ENCODE data around the gene BIRC2.

Gene BIRC2

DNA sequence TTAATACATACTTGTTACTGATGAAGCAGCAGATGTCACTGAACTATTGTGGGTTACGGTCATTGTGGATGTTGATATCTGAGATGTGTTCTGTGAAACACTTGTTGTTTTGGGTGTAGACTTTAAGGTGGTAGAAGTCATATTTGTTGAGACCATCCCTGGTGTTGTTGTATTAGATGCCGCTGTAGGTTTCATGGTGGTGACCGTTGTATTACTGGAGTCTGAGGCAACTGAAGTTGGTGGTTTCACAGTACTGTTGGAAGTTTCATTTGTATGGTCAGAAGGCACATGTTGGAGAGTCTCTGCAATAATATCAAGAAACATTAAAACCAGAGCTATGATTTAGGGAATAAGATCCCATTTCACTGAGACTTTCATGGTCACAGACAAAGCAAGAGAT, 54.9 kb downstream of the BIRC2 start:
- CTCF ChIA-PET = no interaction called here
- POLR2A ChIA-PET = no interaction called here
- no peak for DNase-seq (ENCODE audit: extremely low spot score)
- TF ChIP-seq FOXK2 (IDR thresholded peaks at IDR 0.05) (no peak), ELF4 (IDR thresholded peaks at IDR 0.05) (no peak), BHLHE40 (IDR thresholded peaks at IDR 0.05; ENCODE audit: borderline replicate concordance) (no peak), CTBP1 (IDR thresholded peaks at IDR 0.05; ENCODE audit: borderline replicate concordance) (no peak), FOXM1 (IDR thresholded peaks at IDR 0.05; ENCODE audit: borderline replicate concordance) (no peak), SP1 (IDR thresholded peaks at IDR 0.05) (no peak), SUZ12 (IDR thresholded peaks at IDR 0.05) (no peak), L3MBTL2 (conservative IDR thresholded peaks at IDR 0.05) (no peak), ZNF384 (IDR thresholded peaks at IDR 0.05) (no peak), TARDBP (IDR thresholded peaks at IDR 0.05) (no peak), LEF1 (IDR thresholded peaks at IDR 0.05; ENCODE audit: borderline replicate concordance) (no peak), NFRKB (IDR thresholded peaks at IDR 0.05) (no peak), HDGF (IDR thresholded peaks at IDR 0.05; ENCODE audit: borderline replicate concordance) (no peak), ARNT (IDR thresholded peaks at IDR 0.05) (no peak), PKNOX1 (IDR thresholded peaks at IDR 0.05) (no peak), FOXA1 (IDR thresholded peaks at IDR 0.05) (no peak)

DNA sequence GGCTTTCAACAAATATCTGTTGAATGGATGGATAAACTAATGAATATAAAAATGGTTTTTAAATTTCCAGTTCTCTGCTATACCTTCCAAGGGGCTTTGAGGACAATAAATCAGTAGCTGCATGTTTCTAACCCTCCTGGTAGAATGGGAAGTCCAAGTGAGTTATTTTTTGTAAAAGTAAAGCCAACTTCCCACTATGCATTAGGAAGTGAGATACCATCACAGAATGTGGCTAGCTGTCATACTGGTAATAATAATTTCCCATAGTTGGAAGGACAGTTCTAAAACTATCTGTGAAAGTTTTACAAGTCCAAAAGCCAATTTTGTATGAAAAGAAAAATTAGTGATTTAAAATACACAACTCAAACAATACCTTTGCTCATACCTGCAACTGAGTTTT, 55.5 kb downstream of the BIRC2 start:
- CTCF ChIA-PET = no interaction called here
- DNase-seq (ENCODE audit: extremely low spot score) = no peak
- no peak for TF ChIP-seq FOXK2 (IDR thresholded peaks at IDR 0.05)
- no peak for TF ChIP-seq LEF1 (IDR thresholded peaks at IDR 0.05; ENCODE audit: borderline replicate concordance)
- no peak for TF ChIP-seq TARDBP (IDR thresholded peaks at IDR 0.05)
- no peak for TF ChIP-seq ZNF384 (IDR thresholded peaks at IDR 0.05)
- no peak for TF ChIP-seq BHLHE40 (IDR thresholded peaks at IDR 0.05; ENCODE audit: borderline replicate concordance)
- no peak for TF ChIP-seq L3MBTL2 (conservative IDR thresholded peaks at IDR 0.05)
- no peak for TF ChIP-seq PKNOX1 (IDR thresholded peaks at IDR 0.05)
- no peak for TF ChIP-seq SP1 (IDR thresholded peaks at IDR 0.05)
- TF ChIP-seq CTBP1 (IDR thresholded peaks at IDR 0.05; ENCODE audit: borderline replicate concordance) = no peak
- POLR2A ChIA-PET = no interaction called here

- ChIA-PET CTCF (no interaction called here), POLR2A (no interaction called here)
- TF ChIP-seq BHLHE40 (IDR thresholded peaks at IDR 0.05; ENCODE audit: borderline replicate concordance) = no peak
- TF ChIP-seq FOXA1 (IDR thresholded peaks at IDR 0.05) = no peak
- TF ChIP-seq FOXM1 (IDR thresholded peaks at IDR 0.05; ENCODE audit: borderline replicate concordance) = no peak
- TF ChIP-seq TARDBP (IDR thresholded peaks at IDR 0.05) = no peak
- TF ChIP-seq NFRKB (IDR thresholded peaks at IDR 0.05) = no peak
- no peak for TF ChIP-seq SP1 (IDR thresholded peaks at IDR 0.05)
- TF ChIP-seq FOXK2 (IDR thresholded peaks at IDR 0.05) = no peak
- no peak for TF ChIP-seq PKNOX1 (IDR thresholded peaks at IDR 0.05)
- TF ChIP-seq SUZ12 (IDR thresholded peaks at IDR 0.05) = no peak
- no peak for TF ChIP-seq HDGF (IDR thresholded peaks at IDR 0.05; ENCODE audit: borderline replicate concordance)
- no peak for TF ChIP-seq ELF4 (IDR thresholded peaks at IDR 0.05)
- TF ChIP-seq ZNF384 (IDR thresholded peaks at IDR 0.05) = no peak
- TF ChIP-seq LEF1 (IDR thresholded peaks at IDR 0.05; ENCODE audit: borderline replicate concordance) = no peak
- TF ChIP-seq L3MBTL2 (conservative IDR thresholded peaks at IDR 0.05) = no peak
- TF ChIP-seq ARNT (IDR thresholded peaks at IDR 0.05) = no peak
- no peak for TF ChIP-seq CTBP1 (IDR thresholded peaks at IDR 0.05; ENCODE audit: borderline replicate concordance)
- no peak for DNase-seq (ENCODE audit: extremely low spot score)
These were observed 58.5 kb downstream of the BIRC2 start for GRCh38 chr11:102405501-102405900.

- ChIA-PET POLR2A (no interaction called here), CTCF (interaction anchor here (0.7 to 1.1 kb wide), 3 partner anchors 11 to 208 kb away, joined by 3 to 6 read pairs (median 4); no protein-coding TSS in a partner anchor)
- TF ChIP-seq SUZ12 (IDR thresholded peaks at IDR 0.05) (no peak), FOXK2 (IDR thresholded peaks at IDR 0.05) (no peak), TARDBP (IDR thresholded peaks at IDR 0.05) (no peak), ZNF384 (IDR thresholded peaks at IDR 0.05) (no peak), PKNOX1 (IDR thresholded peaks at IDR 0.05) (no peak), ARNT (IDR thresholded peaks at IDR 0.05) (no peak), CTBP1 (IDR thresholded peaks at IDR 0.05; ENCODE audit: borderline replicate concordance) (no peak), HDGF (IDR thresholded peaks at IDR 0.05; ENCODE audit: borderline replicate concordance) (no peak), SP1 (IDR thresholded peaks at IDR 0.05) (no peak), NFRKB (IDR thresholded peaks at IDR 0.05) (no peak)
- DNase-seq (ENCODE audit: extremely low spot score) = no peak
These were observed 59.1 kb downstream of the BIRC2 start for GRCh38 chr11:102406099-102406498.

- POLR2A ChIA-PET = no interaction called here
- CTCF ChIA-PET = interaction anchor here (0.8 kb wide), 1 partner anchor 9 kb away, joined by 4 read pairs; no protein-coding TSS in a partner anchor
- no peak for TF ChIP-seq NFRKB (IDR thresholded peaks at IDR 0.05)
- TF ChIP-seq PKNOX1 (IDR thresholded peaks at IDR 0.05) = no peak
- TF ChIP-seq BHLHE40 (IDR thresholded peaks at IDR 0.05; ENCODE audit: borderline replicate concordance) = no peak
- TF ChIP-seq L3MBTL2 (conservative IDR thresholded peaks at IDR 0.05) = no peak
- TF ChIP-seq ZNF384 (IDR thresholded peaks at IDR 0.05) = no peak
- TF ChIP-seq LEF1 (IDR thresholded peaks at IDR 0.05; ENCODE audit: borderline replicate concordance) = no peak
- TF ChIP-seq HDGF (IDR thresholded peaks at IDR 0.05; ENCODE audit: borderline replicate concordance) = no peak
- TF ChIP-seq ELF4 (IDR thresholded peaks at IDR 0.05) = no peak
- no peak for TF ChIP-seq FOXM1 (IDR thresholded peaks at IDR 0.05; ENCODE audit: borderline replicate concordance)
- TF ChIP-seq SP1 (IDR thresholded peaks at IDR 0.05) = no peak
- TF ChIP-seq ARNT (IDR thresholded peaks at IDR 0.05) = no peak
- TF ChIP-seq CTBP1 (IDR thresholded peaks at IDR 0.05; ENCODE audit: borderline replicate concordance) = no peak
- no peak for TF ChIP-seq SUZ12 (IDR thresholded peaks at IDR 0.05)
- TF ChIP-seq FOXK2 (IDR thresholded peaks at IDR 0.05) = no peak
- no peak for TF ChIP-seq TARDBP (IDR thresholded peaks at IDR 0.05)
- no peak for DNase-seq (ENCODE audit: extremely low spot score)
These were observed 60.9 kb downstream of the BIRC2 start for GRCh38 chr11:102407901-102408300.

Measured in HEK293T (cell line).